GM21717 (cell line): ENCODE measurements around the gene RAMACL.
"Not testable (repeated sequence)": the region's sequence is repeated elsewhere in the genome, so short reads cannot be mapped to it uniquely, and the experiment has no call there.

Experiments used
- ATAC-seq: cut with Tn5 transposase; IDR thresholded peaks from one replicate; pipeline ENCODE4 v1.9.1; 2021; ENCODE audit warnings: mild to moderate bottlenecking, moderate library complexity; ENCODE audit not compliant: unreplicated experiment

The RAMACL gene

DNA sequence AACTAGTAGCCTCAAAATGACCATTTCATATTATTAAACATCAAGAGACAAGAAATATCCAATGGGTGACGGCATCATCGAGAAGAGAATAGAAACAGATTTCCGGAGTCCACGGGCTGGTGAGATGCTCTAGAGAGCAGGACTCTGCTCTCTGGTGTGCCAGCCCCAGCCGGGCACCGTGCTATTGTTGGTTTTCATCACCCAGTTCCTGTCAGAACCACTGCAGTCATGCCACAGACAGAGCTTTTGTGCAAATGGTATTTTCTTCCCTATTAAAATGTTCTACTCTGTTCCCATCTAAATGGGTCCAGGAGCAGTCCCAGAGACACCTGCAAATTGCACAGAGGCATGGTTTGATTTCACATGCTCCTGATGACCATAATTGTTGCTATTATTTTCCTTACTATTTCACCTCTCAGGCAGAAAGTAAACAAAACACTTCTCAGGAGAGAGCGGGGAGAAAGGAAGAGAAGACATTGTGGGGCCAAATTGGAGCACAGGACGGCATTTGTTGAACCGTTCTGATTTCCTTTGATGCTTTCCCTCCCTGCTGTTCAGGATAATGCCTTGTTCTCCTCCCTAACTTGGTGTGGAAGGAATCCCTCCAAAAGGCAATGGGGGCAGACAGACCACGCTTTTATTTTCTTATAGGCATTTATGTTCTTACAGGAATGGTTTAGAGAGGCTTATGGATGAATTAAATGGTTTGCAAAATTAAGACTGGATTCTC is 11.4 kb upstream of the RAMACL start:
- no peak for ATAC-seq

DNA sequence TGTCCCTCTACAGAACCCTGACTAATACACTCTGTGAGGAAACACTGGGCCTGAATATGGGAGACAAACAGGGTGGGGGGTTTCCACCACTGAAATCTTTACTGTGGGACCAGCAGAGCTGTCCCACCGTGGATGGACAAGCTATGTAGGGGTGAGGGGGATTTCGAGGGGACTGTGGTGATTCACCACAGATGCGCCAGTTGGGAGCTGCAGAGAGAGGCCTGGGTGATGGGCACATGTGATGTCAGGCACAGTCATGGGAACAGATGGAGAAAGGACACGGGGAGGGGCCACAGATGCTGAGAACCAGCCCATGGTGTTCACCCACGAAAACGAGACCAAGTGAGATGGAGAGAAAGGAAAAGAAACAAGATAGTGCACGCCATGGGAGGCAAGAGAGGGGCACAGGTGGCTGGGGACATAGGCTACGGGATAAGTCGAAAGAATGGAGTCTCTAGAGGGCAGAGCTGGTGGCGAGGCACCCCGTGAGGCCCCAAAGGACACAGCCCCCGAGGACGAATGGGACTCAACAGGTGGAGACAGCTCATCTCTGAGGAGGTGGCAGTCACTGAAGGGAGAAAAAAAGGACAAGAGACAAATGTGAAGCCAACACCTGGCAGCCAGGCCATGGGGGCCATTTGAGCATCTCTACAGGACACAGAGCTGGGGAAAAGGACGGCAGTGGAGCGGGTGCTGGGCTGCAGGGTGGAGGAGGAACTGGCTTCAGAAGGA is 10.5 kb upstream of the RAMACL start:
- ATAC-seq, result no peak

DNA sequence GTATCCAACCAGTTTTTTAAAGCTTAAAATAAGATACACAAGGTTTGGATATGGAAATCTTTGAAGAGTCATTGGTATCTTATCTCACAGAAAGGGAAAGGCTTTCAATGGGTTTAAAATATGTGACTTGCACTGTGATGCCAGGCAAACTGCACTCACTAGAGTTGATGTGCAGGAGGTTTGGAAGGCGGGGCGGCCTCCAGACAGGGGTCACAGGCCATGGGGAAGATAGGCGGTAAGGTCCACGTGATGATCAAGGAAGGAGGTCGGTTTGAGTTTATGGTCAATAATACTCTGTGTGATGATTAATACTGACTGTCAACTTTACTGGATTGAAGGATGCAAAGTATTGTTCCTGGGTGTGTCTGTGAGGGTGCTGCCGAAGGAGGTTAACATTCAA is 9.5 kb upstream of the RAMACL start:
- no peak for ATAC-seq

DNA sequence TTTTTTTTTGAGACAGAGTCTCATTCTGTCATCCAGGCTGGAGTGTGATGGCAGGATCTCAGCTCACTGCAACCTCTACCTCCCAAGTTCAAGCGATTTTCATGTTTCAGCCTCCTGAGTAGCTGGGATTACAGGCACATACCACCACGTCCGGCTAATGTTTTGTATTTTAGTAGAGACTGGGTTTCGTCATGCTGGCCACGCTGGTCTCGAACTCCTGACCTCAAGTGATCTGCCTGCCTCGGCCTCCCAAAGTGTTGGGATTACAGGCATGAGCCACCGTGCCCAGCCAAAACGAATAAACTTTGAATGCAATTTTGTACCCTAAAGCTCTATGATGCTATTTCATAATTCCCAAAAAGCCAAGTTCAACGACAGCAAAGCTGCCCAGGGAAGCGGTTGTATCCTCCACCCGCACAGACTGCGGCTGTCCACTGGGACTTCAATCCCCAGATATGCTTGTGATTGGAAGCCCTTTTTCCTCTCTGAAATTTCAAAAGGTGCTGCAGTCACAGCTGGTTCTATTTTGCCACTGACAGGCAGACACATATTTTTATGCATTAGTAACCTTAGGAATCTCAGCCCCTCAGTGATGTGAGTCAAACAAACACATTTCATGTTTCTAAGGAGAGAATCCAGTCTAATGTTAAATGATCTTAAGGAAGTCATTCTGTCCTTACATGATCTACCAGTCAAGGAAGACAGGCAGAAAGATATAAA is 8.7 kb upstream of the RAMACL start:
- ATAC-seq, result no peak

DNA sequence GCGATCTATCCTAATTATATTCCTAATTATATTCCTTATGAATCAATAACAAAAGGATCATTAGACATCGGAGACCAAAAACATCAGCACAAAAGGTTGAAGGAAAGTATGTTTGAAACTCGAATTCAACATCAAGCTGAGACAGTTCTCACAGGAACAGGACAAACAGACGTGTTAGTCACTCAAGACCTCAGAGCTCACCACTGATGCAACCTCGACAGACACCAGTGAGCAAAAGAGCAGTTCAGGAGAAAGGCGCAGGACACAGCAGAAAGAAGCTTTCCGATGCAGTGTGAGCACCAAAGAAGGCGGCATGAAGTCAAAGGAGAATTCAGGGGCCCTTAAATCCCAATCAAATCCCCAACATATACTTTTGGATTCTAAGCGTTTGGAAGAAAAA is 6.3 kb upstream of the RAMACL start:
- no peak for ATAC-seq

DNA sequence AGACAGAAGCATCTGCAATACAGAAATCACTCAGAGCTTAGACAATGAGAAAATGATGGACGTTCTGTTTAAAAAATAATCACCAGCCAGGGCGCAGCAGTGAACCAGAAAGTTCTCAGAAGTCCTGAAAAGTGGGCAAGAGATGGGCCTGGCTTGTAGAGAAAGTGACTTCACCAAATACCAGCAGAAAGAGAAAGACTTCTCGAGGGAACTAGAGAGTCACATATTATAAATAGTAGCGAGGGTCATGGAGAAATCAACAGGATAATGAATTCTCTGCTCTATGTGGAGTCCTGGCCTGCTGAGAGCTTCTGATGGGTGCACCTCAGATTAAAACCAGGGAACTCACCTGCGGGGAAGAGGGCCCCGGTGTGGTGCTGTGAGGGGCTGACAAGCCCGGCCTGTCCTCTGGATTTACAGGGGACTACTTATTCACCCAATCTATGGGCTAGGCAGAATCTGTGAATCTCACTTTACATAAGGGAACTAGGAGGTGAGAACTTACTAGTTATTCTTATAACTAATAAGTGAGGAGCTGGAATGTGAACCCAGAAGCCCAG is 5.6 kb upstream of the RAMACL start:
- no peak for ATAC-seq

DNA sequence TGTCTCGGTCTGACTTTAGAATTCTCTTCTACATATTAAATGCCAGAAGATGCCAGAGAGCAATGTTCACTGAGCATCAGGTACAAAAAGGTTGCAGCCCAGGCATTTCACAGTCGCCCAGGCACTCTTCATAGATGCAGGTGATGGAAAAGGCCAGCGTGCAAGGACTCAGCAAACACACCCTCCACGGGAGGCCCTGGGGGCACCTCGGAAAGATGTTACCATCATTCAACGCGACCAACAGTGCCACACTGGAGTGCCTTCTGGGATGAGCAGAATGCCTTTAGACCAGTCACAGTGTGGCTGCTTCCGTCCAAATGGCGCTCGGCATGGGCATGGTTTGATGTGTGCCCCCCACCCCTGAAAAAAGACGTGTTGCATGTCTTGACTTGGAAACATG is 4.5 kb upstream of the RAMACL start:
- no peak for ATAC-seq

DNA sequence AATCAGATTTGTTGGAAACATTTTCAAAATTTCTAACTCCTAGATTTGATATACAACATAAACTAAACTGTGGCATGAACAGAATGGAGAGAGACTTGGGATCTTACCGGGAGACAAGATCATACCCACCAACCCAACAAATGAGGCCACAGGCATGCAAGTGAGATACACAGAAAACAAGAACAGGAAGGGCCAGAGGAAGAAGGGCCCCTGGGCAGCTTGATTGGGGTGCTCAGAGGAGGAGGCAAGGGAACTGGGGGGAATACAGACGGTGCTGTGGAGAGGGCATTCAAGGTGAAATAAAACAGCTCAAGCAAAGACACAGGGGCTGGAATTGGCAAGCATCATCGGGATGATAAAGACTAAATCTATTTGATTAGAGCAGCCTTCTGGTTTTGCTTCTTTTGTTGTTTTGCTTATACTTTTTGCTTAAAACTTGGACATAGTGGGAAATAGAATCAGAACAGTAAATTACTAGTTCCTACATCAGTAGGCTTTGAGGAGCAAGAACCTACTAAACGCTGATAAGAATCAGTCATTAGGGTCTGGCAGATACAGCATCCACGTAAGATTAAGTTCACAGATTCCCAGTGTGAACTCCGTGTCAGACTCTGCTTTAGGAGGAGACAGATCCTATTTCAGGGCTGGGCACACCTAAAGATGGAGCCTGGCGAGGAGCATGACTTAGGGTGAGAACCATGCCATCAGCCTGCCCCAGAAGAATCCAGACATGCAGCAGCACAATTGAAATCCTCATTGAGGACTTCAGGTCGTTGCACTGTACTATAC is 3.5 kb upstream of the RAMACL start:
- ATAC-seq, result no peak

DNA sequence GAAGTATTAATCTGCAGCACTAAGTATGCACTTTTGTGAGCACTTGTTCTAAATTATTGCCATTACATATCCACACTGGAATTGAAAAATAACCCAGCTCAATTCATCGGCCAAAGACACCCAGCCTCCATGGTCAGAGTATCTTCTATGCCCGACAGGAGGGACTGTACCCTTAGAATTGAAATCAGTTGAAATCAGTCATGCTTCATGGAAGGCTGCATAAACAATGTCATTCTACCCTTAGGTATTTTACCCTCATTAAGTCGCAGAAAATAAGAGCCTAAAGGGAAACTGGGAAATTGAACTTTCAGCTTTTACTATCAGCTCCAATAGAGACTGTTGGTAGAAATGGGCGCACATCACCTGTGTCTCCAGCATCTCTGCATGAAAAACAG is 2.9 kb upstream of the RAMACL start:
- peak; percentile 14 for ATAC-seq

DNA sequence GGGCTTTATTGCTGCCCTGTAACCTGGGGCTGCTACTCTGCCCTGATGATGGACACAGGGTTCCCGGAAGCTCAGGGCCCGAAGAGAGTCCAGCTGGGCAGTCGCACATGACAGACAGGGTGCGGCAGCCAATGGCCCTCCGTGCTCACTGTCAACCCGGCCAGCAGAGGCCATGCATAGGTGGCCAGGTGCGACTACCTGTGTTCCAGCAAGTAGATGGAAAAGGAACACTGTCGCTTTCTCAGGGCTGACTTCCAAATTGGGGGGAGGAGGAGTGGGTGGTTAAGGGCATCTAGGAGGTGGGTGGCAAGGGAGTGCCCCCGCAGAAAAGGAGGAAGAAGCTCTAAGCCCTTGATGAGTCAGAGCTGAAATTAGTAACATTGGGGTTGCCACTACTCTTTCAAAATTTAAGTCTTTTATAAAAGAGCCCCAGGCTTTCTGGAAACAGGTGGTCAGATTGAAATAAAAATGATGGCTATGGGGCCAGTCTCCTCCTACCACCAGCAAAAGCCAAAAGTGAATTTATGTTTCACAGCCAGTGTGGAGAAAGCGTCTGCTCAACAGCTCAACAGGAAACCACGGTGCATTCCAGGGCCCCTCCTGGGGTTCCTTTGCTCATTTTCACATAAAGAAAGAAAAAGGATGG is 2.3 kb upstream of the RAMACL start:
- peak; percentile 25 for ATAC-seq

DNA sequence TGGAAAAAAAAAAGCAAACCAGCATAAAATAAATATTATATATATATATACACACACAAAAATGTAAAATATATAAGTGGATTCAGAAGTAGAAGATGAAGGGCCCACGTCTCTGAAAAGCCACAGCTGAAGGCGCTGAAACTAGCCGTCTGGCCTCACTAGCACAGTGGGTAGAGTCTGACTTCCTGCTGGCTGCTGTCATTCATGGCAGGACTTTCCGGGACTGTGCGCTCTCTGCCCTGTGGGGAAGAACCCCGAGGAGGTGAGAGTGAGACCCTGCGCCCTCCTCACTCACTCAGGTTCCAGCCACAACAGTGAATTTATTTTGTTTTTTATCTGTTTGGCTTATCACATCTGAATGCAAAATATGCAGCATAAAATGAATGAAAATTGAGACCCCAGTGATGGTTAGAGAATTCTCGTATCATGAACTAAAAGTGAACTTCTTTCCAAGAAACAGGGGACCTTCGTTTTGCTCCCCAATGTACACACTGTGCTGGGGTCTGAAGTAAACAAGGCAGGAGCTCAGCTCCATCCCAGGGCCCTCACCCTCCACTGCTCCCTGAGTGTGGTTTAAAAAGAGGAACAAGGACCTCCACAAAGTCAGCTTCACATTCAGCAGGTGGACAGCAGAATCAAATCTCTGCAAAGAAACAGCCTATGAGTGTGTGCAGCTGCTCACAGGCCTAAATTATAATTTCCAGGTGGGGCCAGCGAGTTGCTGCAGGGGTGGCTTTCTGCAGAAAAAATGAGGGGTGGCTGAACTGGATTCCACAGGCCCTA is 1.3 kb upstream of the RAMACL start:
- peak; percentile 85 for ATAC-seq

DNA sequence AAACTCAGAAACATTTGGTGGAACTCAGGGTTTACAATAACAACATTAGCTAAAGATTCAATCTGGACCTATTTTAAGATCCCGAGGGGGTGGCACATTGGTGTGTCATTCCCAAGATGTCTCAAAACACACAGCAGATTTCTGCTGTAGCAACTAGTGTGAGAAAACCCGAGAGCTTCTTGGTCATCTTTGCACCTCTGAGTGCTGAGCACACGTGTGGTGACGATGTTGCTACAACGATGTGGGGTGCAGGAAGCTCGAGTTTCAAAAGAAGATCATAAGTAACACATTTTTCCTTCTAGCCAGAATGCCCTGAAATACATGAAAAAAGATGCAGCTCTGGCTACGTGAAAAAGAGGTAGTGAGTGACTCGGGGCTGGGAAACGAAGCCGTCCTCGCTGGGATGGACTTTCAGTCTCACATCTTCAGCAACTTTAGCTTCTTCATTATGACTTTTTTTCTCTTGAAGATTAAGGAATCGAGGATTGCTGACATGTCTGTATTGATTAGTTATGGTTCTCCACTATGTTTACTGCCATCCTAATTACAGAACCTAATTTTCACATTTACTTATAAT is 1.5 kb downstream of the RAMACL start:
- ATAC-seq, result no peak

DNA sequence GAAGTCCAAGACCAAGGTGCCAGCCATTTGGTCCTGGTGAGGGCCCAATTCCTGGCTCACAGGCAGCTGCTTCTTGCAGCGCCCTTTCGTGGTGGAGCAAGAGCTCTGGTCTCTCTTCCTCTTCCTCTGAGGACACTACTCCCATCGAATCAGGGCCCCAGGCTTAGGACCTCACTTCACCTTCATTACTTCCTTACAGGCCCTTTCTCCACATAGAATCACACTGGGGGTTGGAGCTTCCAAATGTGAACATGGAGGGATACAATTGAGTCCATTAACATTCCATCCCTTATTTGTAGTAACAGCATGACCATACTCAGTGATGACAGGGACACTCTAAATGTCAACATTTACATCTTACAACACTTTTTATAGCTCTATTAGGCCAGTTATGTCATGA is 2.3 kb downstream of the RAMACL start:
- ATAC-seq, result no peak

DNA sequence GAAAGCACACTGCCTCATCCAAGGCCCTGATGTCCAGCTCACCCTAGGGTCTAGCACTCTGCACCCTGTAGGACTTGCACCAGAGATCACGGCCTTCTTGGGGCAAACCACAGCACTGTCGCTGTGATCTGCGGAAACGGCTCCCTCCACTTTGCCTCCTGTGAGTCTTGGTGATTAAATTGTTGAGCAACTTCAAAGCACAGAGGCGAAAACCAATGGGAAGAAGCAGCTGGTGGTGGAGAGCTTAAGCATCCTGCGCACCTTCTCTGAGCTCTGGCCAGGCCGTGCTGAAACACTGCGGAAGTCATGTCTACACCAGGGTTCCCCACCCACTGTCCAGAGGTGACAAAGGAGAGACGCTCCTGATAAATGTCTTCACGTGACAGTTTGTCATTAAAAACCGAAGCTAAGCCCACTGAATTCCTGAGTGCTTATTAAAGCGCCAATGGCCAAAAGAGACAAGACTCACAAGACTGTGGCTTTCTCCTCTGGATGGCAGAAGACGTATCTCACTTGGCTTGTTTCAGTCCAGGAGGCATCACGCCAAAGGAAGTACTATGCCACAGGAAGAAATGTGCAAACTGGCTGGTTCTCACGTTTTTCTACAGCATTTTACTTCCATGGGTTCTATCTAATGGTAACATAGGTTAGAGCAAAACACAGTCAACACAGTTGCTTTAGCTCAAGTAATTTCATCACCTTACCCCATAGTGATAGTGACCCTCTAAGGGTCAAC is 3.1 kb downstream of the RAMACL start:
- ATAC-seq, result no peak

DNA sequence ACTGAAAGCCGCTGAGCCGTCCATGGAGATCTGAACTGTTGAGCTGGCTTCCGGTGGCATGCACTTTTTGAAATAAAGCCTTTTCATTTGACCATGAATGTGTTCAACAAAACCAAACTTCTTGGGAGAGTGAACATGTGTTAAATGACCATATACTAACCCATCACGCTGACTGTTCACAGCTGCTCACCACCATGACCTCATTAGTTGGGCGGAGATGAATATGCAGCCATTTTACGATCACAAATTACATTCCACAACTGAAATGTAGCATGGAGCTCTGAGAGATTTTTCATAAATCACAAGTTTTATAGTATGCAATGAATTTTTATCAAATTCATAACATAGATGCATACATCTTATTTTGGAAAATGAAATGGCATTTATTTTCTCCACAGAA is 4.2 kb downstream of the RAMACL start:
- ATAC-seq, result no peak

DNA sequence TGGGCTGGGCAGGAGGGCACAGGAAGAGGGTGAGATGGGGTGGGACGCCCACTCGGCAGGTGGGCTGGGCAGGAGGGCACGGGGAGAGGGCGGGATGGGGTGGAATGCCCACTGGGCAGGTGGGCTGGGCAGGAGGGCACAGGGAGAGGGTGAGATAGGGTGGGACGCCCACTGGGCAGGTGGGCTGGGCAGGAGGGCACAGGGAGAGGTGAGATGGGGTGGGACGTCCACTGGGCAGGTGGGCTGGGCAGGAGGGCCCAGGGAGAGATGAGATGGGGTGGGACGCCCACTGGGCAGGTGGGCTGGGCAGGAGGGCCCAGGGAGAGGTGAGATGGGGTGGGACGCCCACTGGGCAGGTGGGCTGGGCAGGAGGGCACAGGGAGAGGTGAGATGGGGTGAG is 4.7 kb downstream of the RAMACL start:
- ATAC-seq, result not testable (repeated sequence)

DNA sequence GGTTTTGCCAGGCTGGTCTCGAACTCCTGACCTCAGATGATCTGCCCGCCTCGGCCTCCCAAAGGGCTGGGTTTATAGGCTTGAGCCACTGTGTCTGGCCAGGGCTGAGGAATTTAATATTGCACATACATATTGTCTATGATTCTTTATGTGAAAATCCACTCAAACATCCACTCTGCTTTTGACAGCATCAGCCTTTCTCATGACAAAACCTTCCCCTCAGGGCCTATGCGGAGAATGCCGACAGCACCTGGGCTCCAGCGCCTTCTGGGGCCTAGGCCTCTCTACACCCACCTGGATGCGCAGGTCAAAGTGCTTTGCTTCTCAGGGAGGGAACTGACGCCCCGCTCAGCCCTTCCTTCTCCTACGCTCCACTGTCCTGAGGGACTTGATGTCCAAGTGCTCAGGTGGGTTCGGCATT is 5.4 kb downstream of the RAMACL start:
- no peak for ATAC-seq
